ENCODE measurements around the gene RBM17. TPM values are rescaled to one million over a fixed set of nuclear protein-coding genes. Genes with fewer than 3 reads are reported as not detected.

Gene RBM17
- total RNA-seq, 2 experiments from 2014 or later: 155 to 157 TPM

- peaks cover 4% of the 10 kb centered on the region for H3K9me3 Mint-ChIP-seq
- CTCF ChIA-PET: interaction anchor here (1.0 to 11.2 kb wide), 5 partner anchors 8 to 21 kb away, joined by 4 to 138 read pairs (median 8); no protein-coding TSS in a partner anchor
These were observed 19.5 kb upstream of the RBM17 start for GRCh38 chr10:6069081-6069931.

GRCh38 chr10:6070660-6071059 is 18.2 kb upstream of the RBM17 start:
- H3K4me1 Mint-ChIP-seq: peaks cover 98% of the 10 kb centered on the region
- peak; percentile 62 for DNase-seq
- no peaks in the 10 kb centered on the region for H3K27me3 Mint-ChIP-seq
- POLR2A ChIA-PET: interaction anchor here (1.0 to 13.4 kb wide), 5 partner anchors 12 to 94 kb away, joined by 3 to 448 read pairs (median 24); partner anchors contain the start of gene IL2RA
- peaks cover 13% of the 10 kb centered on the region for H3K36me3 Mint-ChIP-seq (ENCODE audit: low read depth)
- peak overlapping the region; percentile 96 for H3K27ac Mint-ChIP-seq
- CTCF ChIA-PET: interaction anchor here (1.6 to 11.2 kb wide), 4 partner anchors 11 to 19 kb away, joined by 3 to 138 read pairs (median 10); no protein-coding TSS in a partner anchor
- peak overlapping the region; percentile 13 for H3K4me3 Mint-ChIP-seq
- H3K9me3 Mint-ChIP-seq: no peaks in the 10 kb centered on the region

More at GRCh38 chr10:6069081-6069931, 19.5 kb upstream of the RBM17 start:
- peak overlapping the region; percentile 67 for H3K4me3 Mint-ChIP-seq
- H3K36me3 Mint-ChIP-seq (ENCODE audit: low read depth): peaks cover 13% of the 10 kb centered on the region
- DNase-seq: peak; percentile 43
- POLR2A ChIA-PET: interaction anchor here (0.8 to 13.4 kb wide), 10 partner anchors 7 to 255 kb away, joined by 3 to 448 read pairs (median 4); partner anchors contain the start of genes ANKRD16, FBH1, GDI2 and IL2RA
- H3K27me3 Mint-ChIP-seq: no peaks in the 10 kb centered on the region
- peaks cover 100% of the 10 kb centered on the region for H3K4me1 Mint-ChIP-seq
- peak overlapping the region; percentile 96 for H3K27ac Mint-ChIP-seq

GRCh38 chr10:6071181-6072175 is 17.4 kb upstream of the RBM17 start:
- H3K36me3 Mint-ChIP-seq (ENCODE audit: low read depth): peaks cover 10% of the 10 kb centered on the region
- peak; percentile 16 for DNase-seq

GRCh38 chr10:6072215-6072934 is 16.5 kb upstream of the RBM17 start:
- peaks cover 9% of the 10 kb centered on the region for H3K36me3 Mint-ChIP-seq (ENCODE audit: low read depth)
- H3K4me3 Mint-ChIP-seq: peak overlapping the region; percentile 45
- no peaks in the 10 kb centered on the region for H3K27me3 Mint-ChIP-seq
- peak overlapping the region; percentile 96 for H3K27ac Mint-ChIP-seq
- peaks cover 94% of the 10 kb centered on the region for H3K4me1 Mint-ChIP-seq
- H3K9me3 Mint-ChIP-seq: no peaks in the 10 kb centered on the region
- POLR2A ChIA-PET: interaction anchor here (0.9 to 13.4 kb wide), 5 partner anchors 10 to 34 kb away, joined by 4 to 448 read pairs (median 18); partner anchors contain the start of gene IL2RA
- peak; percentile 53 for DNase-seq
- CTCF ChIA-PET: interaction anchor here (0.9 to 11.2 kb wide), 6 partner anchors 8 to 26 kb away, joined by 3 to 138 read pairs (median 8); partner anchors contain the start of gene IL2RA

More at GRCh38 chr10:6071181-6072175, 17.4 kb upstream of the RBM17 start:
- H3K27me3 Mint-ChIP-seq: no peaks in the 10 kb centered on the region
- peak overlapping the region; percentile 96 for H3K27ac Mint-ChIP-seq
- no peaks in the 10 kb centered on the region for H3K9me3 Mint-ChIP-seq
- H3K4me3 Mint-ChIP-seq: peak overlapping the region; percentile 45
- peaks cover 98% of the 10 kb centered on the region for H3K4me1 Mint-ChIP-seq
- CTCF ChIA-PET: interaction anchor here (0.9 to 11.2 kb wide), 6 partner anchors 7 to 20 kb away, joined by 3 to 138 read pairs (median 8); partner anchors contain the start of gene IL2RA
- POLR2A ChIA-PET: interaction anchor here (0.9 to 13.4 kb wide), 6 partner anchors 11 to 19 kb away, joined by 3 to 448 read pairs (median 21); partner anchors contain the start of gene IL2RA

- DNase-seq: peak; percentile 25
- H3K9me3 Mint-ChIP-seq: no peaks in the 10 kb centered on the region
- H3K4me1 Mint-ChIP-seq: peaks cover 73% of the 10 kb centered on the region
- POLR2A ChIA-PET: interaction anchor here (0.6 to 13.4 kb wide), 4 partner anchors 8 to 21 kb away, joined by 5 to 448 read pairs (median 93); partner anchors contain the start of gene IL2RA
- H3K4me3 Mint-ChIP-seq: peak overlapping the region; percentile 69
- no peaks in the 10 kb centered on the region for H3K27me3 Mint-ChIP-seq
- H3K36me3 Mint-ChIP-seq (ENCODE audit: low read depth): peaks cover 7% of the 10 kb centered on the region
- H3K27ac Mint-ChIP-seq: peak overlapping the region; percentile 96
- CTCF ChIA-PET: interaction anchor here (1.3 to 11.2 kb wide), 4 partner anchors 7 to 12 kb away, joined by 7 to 138 read pairs (median 16); no protein-coding TSS in a partner anchor
These were observed 14.1 kb upstream of the RBM17 start for GRCh38 chr10:6074489-6075301.

GRCh38 chr10:6077071-6077675 is 11.7 kb upstream of the RBM17 start:
- POLR2A ChIA-PET: interaction anchor here (1.0 to 13.4 kb wide), 3 partner anchors 9 to 24 kb away, joined by 3 to 448 read pairs (median 3); partner anchors contain the start of gene IL2RA
- Mint-ChIP-seq H3K27ac (no peak overlapping the region), H3K9me3 (peaks cover 4% of the 10 kb centered on the region), H3K4me1 (peaks cover 68% of the 10 kb centered on the region), H3K27me3 (no peaks in the 10 kb centered on the region), H3K4me3 (no peak overlapping the region), H3K36me3 (ENCODE audit: low read depth) (peaks cover 13% of the 10 kb centered on the region)
- CTCF ChIA-PET: interaction anchor here (1.8 kb wide), 1 partner anchor 10 kb away, joined by 10 read pairs; no protein-coding TSS in a partner anchor
- DNase-seq: no peak

- no peak overlapping the region for H3K27ac Mint-ChIP-seq
These were observed 9.8 kb upstream of the RBM17 start for GRCh38 chr10:6079044-6079443.

GRCh38 chr10:6080417-6080973 is 8.3 kb upstream of the RBM17 start:
- peaks cover 61% of the 10 kb centered on the region for H3K4me1 Mint-ChIP-seq
- peaks cover 14% of the 10 kb centered on the region for H3K36me3 Mint-ChIP-seq (ENCODE audit: low read depth)
- H3K27ac Mint-ChIP-seq: no peak overlapping the region
- no peak overlapping the region for H3K4me3 Mint-ChIP-seq
- H3K27me3 Mint-ChIP-seq: no peaks in the 10 kb centered on the region
- CTCF ChIA-PET: interaction anchor here (0.7 to 1.7 kb wide), 4 partner anchors 7 to 12 kb away, joined by 3 to 7 read pairs (median 3); no protein-coding TSS in a partner anchor
- no peak for DNase-seq
- H3K9me3 Mint-ChIP-seq: peaks cover 4% of the 10 kb centered on the region
- POLR2A ChIA-PET: interaction anchor here (1.1 to 5.5 kb wide), 4 partner anchors 10 to 22 kb away, joined by 3 to 168 read pairs (median 36); partner anchors contain the start of gene IL2RA

More at GRCh38 chr10:6079044-6079443, 9.8 kb upstream of the RBM17 start:
- Mint-ChIP-seq H3K36me3 (ENCODE audit: low read depth) (peaks cover 14% of the 10 kb centered on the region), H3K4me1 (peaks cover 68% of the 10 kb centered on the region), H3K9me3 (peaks cover 4% of the 10 kb centered on the region), H3K4me3 (no peak overlapping the region), H3K27me3 (no peaks in the 10 kb centered on the region)
- CTCF ChIA-PET: no interaction called here
- DNase-seq: no peak
- POLR2A ChIA-PET: no interaction called here

GRCh38 chr10:6082496-6083395 is 6.1 kb upstream of the RBM17 start:
- peak overlapping the region; percentile 68 for H3K4me3 Mint-ChIP-seq
- CTCF ChIA-PET: interaction anchor here (0.8 to 2.6 kb wide), 16 partner anchors 8 to 518 kb away, joined by 3 to 24 read pairs (median 8); no protein-coding TSS in a partner anchor
- peaks cover 4% of the 10 kb centered on the region for H3K9me3 Mint-ChIP-seq
- peak overlapping the region; percentile 86 for H3K27ac Mint-ChIP-seq
- no peak for DNase-seq
- H3K36me3 Mint-ChIP-seq (ENCODE audit: low read depth): peaks cover 14% of the 10 kb centered on the region
- peaks cover 66% of the 10 kb centered on the region for H3K4me1 Mint-ChIP-seq
- POLR2A ChIA-PET: interaction anchor here (0.9 to 5.5 kb wide), 14 partner anchors 7 to 414 kb away, joined by 3 to 168 read pairs (median 7); partner anchors contain the start of genes GDI2, IL15RA and IL2RA
- no peaks in the 10 kb centered on the region for H3K27me3 Mint-ChIP-seq

Data from activated CD4-positive, alpha-beta memory T cell treated with anti-CD3 and anti-CD28 coated beads, Interleukin-2, amount 10 ng/mL, durations not matched to agents 7 days and 5 days (primary cell).